ENCODE measurements around the gene COPS9. TPM values are rescaled to one million over a fixed set of nuclear protein-coding genes. Genes with fewer than 3 reads are reported as not detected.
A peak's percentile ranks its signal among the peaks of the same experiment; 100 is the strongest.

Gene COPS9
- total RNA-seq, 2 donors from 2014 or later = 151 to 161 TPM

DNA sequence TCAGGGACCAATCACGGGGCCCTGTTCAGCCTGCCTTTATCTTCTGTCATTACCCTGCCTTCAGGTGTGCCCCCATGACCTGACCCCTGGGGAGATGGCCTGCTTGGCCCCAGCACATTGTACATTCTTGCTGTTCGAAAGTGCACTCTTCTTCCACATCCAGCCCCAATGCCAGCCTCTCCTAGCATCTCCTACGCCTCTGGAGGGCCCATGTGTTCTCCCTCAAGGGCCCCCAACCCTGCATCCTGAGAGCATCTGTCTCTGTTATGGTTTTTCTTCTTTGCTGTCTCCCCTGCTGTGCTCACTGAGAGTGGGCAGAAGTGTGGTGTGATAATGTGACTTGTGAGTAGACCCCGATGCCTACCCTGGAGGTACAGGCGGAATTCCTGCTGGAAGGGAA, 45.9 kb upstream of the COPS9 start:
- TF ChIP-seq CTCF (conservative IDR thresholded peaks at IDR 0.05) = no peak
- Histone ChIP-seq H3K36me3 (ENCODE audit: control insufficient read depth, insufficient read depth, low read length) (no peaks in the 10 kb centered on the region), H3K9me3 (ENCODE audit: control insufficient read depth, low read length) (no peaks in the 10 kb centered on the region), H3K4me3 (ENCODE audit: low read length) (no peak overlapping the region), H3K27ac (ENCODE audit: low read depth, low read length) (no peak overlapping the region), H3K9ac (ENCODE audit: extremely low read depth, low read length, poor library complexity, severe bottlenecking) (no peak overlapping the region), H3K4me1 (ENCODE audit: control insufficient read depth, insufficient read depth, low read length) (no peaks in the 10 kb centered on the region), H3K27me3 (ENCODE audit: control insufficient read depth, insufficient read depth, low read length, poor library complexity, severe bottlenecking) (no peaks in the 10 kb centered on the region)
- Mint-ChIP-seq H3K36me3 (ENCODE audit: low read depth) (no peaks in the 10 kb centered on the region), H3K27me3 (ENCODE audit: insufficient read depth) (peaks cover 7% of the 10 kb centered on the region), H3K4me3 (no peak overlapping the region), H3K4me1 (no peaks in the 10 kb centered on the region), H3K9me3 (peaks cover 8% of the 10 kb centered on the region), H3K27ac (no peak overlapping the region)
- WGBS, 2 experiments (ENCODE audit: insufficient coverage in 1 of 2, insufficient read length in 1 of 2) = 88 to 89% methylated on average over 4 to 5 of the region's 5 CpGs
- DNase-seq = peak; percentile 27

DNA sequence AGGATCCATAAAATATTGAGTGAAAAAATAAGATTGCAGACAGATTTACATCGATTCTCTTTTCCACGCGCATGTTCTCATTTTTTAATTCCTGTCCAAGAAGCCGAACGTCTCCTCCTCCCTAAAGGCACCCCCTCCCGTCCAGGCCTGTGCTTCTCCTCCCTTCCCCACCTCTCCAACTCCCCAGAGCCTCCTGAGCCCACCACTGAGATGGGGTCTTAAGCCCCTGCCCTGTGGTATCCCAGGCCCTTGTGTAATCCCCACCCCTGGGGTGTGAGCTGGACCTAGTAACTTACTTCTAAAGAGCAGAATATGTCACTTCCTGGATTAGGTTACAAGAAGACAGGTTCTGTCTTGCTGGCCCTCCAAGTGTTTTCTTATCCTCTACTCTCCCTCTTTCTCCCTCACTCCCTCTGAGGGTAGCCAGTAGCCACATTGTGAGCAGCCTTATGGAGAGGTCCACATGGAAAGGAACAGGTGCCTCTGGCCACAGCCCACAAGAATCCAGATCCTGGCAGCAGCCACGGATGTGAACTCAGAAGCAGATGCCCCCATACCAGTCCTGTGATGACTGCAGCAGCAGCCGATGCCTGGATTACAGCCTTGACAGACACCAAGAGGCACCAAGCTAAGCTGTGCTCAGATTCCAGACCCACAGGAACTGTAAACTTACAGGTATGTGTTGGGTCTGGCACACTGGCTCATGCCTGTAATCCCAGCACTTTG, 44.0 kb upstream of the COPS9 start:
- no peak overlapping the region for H3K27ac Mint-ChIP-seq
- no peak for TF ChIP-seq CTCF (conservative IDR thresholded peaks at IDR 0.05)
- H3K4me3 ChIP-seq (ENCODE audit: low read length) = no peak overlapping the region
- H3K36me3 Mint-ChIP-seq (ENCODE audit: low read depth) = no peaks in the 10 kb centered on the region
- H3K4me1 ChIP-seq (ENCODE audit: control insufficient read depth, insufficient read depth, low read length) = no peaks in the 10 kb centered on the region
- no peaks in the 10 kb centered on the region for H3K36me3 ChIP-seq (ENCODE audit: control insufficient read depth, insufficient read depth, low read length)
- H3K9me3 ChIP-seq (ENCODE audit: control insufficient read depth, low read length) = no peaks in the 10 kb centered on the region
- H3K9ac ChIP-seq (ENCODE audit: extremely low read depth, low read length, poor library complexity, severe bottlenecking) = no peak overlapping the region
- no peaks in the 10 kb centered on the region for H3K27me3 ChIP-seq (ENCODE audit: control insufficient read depth, insufficient read depth, low read length, poor library complexity, severe bottlenecking)
- no peak for DNase-seq
- H3K4me3 Mint-ChIP-seq = no peak overlapping the region
- H3K27me3 Mint-ChIP-seq (ENCODE audit: insufficient read depth) = peaks cover 7% of the 10 kb centered on the region
- 89 to 91% methylated on average over 8 of the region's 8 CpGs for WGBS, 2 experiments (ENCODE audit: insufficient coverage in 1 of 2, insufficient read length in 1 of 2)
- H3K9me3 Mint-ChIP-seq = no peaks in the 10 kb centered on the region
- H3K4me1 Mint-ChIP-seq = no peaks in the 10 kb centered on the region
- no peak overlapping the region for H3K27ac ChIP-seq (ENCODE audit: low read depth, low read length)

DNA sequence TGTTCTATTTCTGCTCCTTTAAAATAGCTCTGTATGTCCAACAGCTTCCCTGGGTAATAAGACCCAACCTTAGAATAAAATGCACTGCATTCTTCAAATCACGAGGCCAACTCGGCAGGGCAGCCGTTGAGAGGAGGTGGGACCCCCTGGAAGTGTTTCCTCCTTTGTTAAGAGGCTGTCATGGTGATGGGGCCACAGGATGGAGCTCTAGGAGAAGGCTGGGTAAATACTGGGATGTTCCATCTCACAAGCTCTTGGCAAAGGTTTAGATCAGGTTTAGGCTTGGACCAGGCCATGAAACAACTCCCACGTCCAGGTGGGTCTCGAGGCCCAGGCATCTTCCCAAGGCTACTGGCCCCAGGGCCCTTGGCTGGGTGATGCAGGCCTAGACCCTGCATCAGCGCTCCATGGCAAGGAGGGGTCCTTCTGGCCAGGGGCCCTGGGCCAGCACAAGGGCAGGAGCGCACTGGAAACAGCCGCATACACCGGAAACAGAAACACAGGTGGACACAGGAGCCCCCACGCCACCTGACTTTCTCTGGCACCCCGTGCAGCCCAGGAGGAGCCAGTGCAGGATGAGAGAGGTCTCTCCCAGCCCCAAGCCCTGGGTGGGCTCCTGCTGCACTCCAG, 43.2 kb upstream of the COPS9 start:
- Histone ChIP-seq H3K36me3 (ENCODE audit: control insufficient read depth, insufficient read depth, low read length) (no peaks in the 10 kb centered on the region), H3K9ac (ENCODE audit: extremely low read depth, low read length, poor library complexity, severe bottlenecking) (no peak overlapping the region), H3K27me3 (ENCODE audit: control insufficient read depth, insufficient read depth, low read length, poor library complexity, severe bottlenecking) (no peaks in the 10 kb centered on the region), H3K27ac (ENCODE audit: low read depth, low read length) (no peak overlapping the region), H3K4me3 (ENCODE audit: low read length) (no peak overlapping the region), H3K4me1 (ENCODE audit: control insufficient read depth, insufficient read depth, low read length) (no peaks in the 10 kb centered on the region), H3K9me3 (ENCODE audit: control insufficient read depth, low read length) (no peaks in the 10 kb centered on the region)
- DNase-seq = no peak
- Mint-ChIP-seq H3K27ac (no peak overlapping the region), H3K9me3 (no peaks in the 10 kb centered on the region), H3K36me3 (ENCODE audit: low read depth) (no peaks in the 10 kb centered on the region), H3K27me3 (ENCODE audit: insufficient read depth) (peaks cover 7% of the 10 kb centered on the region), H3K4me3 (no peak overlapping the region), H3K4me1 (no peaks in the 10 kb centered on the region)
- no peak for TF ChIP-seq CTCF (conservative IDR thresholded peaks at IDR 0.05)
- 92 to 98% methylated on average over 7 to 11 of the region's 11 CpGs for WGBS, 2 experiments (ENCODE audit: insufficient coverage in 1 of 2, insufficient read length in 1 of 2)
